AG09319 (cell line): ENCODE data around the gene SH3YL1.

Source experiments
- DNase-seq: peaks from one replicate; pipeline ENCODE4 v3.0.0-alpha.2; 2010; ENCODE audit warnings: low read depth; ENCODE audit errors: extremely low read depth
- CTCF ChIP-seq: IDR thresholded peaks from 2 replicates; pipeline ENCODE4 v1.5.1; 2011; ENCODE audit warnings: low read depth, mild to moderate bottlenecking, inconsistent platforms, low read length, moderate library complexity

The SH3YL1 gene

GRCh38 chr2:263022-263738 is 652 bp downstream of the SH3YL1 start:
- no peak for DNase-seq
- no peak for TF ChIP-seq CTCF

- TF ChIP-seq CTCF = no peak
- DNase-seq = no peak
Observed at GRCh38 chr2:262117-262516, 1.7 kb downstream of the SH3YL1 start.

- TF ChIP-seq CTCF = no peak
- no peak for DNase-seq
Observed at GRCh38 chr2:260507-261161, 3.2 kb downstream of the SH3YL1 start.

- TF ChIP-seq CTCF = no peak
- DNase-seq = no peak
Observed at GRCh38 chr2:259789-260331, 4.0 kb downstream of the SH3YL1 start.

GRCh38 chr2:258933-259332 is 4.9 kb downstream of the SH3YL1 start:
- no peak for TF ChIP-seq CTCF
- no peak for DNase-seq

- TF ChIP-seq CTCF = no peak
- DNase-seq = no peak
Observed at GRCh38 chr2:257842-258241, 6.0 kb downstream of the SH3YL1 start.

- no peak for DNase-seq
- TF ChIP-seq CTCF = no peak
Observed at GRCh38 chr2:257429-257828, 6.4 kb downstream of the SH3YL1 start.
